Right lobe of liver (tissue), 6 donors: ENCODE results near the gene MUC4. TPM values are rescaled to one million over a fixed set of nuclear protein-coding genes. Genes with fewer than 3 reads are reported as not detected.
"Not testable (repeated sequence)": the region's sequence is repeated elsewhere in the genome, so short reads cannot be mapped to it uniquely, and the experiment has no call there.

ENCODE experiments used
- ATAC-seq, 4 donors: fragments of 200-7000 bp; cut with Tn5 transposase; one replicate each; pipeline ENCODE4 v1.9.1; 2020; ENCODE audit warnings: mild to moderate bottlenecking in 4 of 4, moderate library complexity in 4 of 4
- DNase-seq, 3 donors: peaks; one replicate each; pipeline ENCODE4 v3.0.0-alpha.2; 2020
- H3K27ac ChIP-seq, 3 donors: fragments of 200-600 bp; one replicate each; pipeline ENCODE4 v1.8.0; 2022
- H3K27me3 ChIP-seq, 2 donors: fragments of 200-600 bp; one replicate each; pipeline ENCODE4 v1.8.0; 2022
- H3K36me3 ChIP-seq, 4 donors: fragments of 200-600 bp; sonication (generic) in 1 of 4; one replicate each; pipeline versions ENCODE4 v1.5.1 to v1.8.0; 2017 to 2022; ENCODE audit warnings: control low read depth in 1 of 4
- H3K4me1 ChIP-seq, 4 donors: fragments of 200-600 bp; sonication (generic) in 1 of 4; one replicate each; pipeline versions ENCODE4 v1.5.1 to v1.8.0; 2017 to 2022; ENCODE audit warnings: control low read depth in 1 of 4
- H3K4me3 ChIP-seq, 3 donors: fragments of 200-600 bp; one replicate each; pipeline ENCODE4 v1.8.0; 2022
- H3K9me3 ChIP-seq, 4 donors: fragments of 200-600 bp; sonication (generic) in 1 of 4; one replicate each; pipeline versions ENCODE4 v1.5.1 to v1.8.0; 2017 to 2022; ENCODE audit warnings: control low read depth in 1 of 4
- POLR2A ChIP-seq: fragments of 450-650 bp; IDR thresholded peaks from one replicate; pipeline ENCODE4 v1.6.1; 2017; ENCODE audit warnings: antibody characterized with exemption, mild to moderate bottlenecking
- WGBS: methylation state at CpG from one replicate; pipeline ENCODE4 v1.1.6; 2018; ENCODE audit warnings: low coverage, low lambda C conversion rate; ENCODE audit not compliant: insufficient coverage; ENCODE audit errors: missing lambda C conversion rate; 5-methylcytosine and 5-hydroxymethylcytosine counted together
- intact Hi-C, 2 donors: fragments of 100-400 bp; cut with DNase I; formaldehyde crosslinking; loops; one replicate each; pipeline versions ENCODE4 v1.11.2 to v1.14.1; 2022
- total RNA-seq, 6 experiments: library from RNA; depleted of rRNA in 2 of 6; stranded (reverse); fragments of >200 nt in 2 of 6; fragmentation: NEBNext Ultra II Directional in 3 of 6; extraction: Animal tissue kit (Norgen Biotek cat#: 25700) in 3 of 6; gene quantifications; one replicate each; pipeline versions ENCODE4 v1.1.0 to v1.2.4, GENCODE V29; 2016 to 2023
- TF ChIP-seq, protein P1 (sequence below), 4 donors: fragments of 200-600 bp in 3 of 4; fragments of 450-650 bp in 1 of 4; IDR thresholded peaks; one replicate each; pipeline versions ENCODE4 v1.5.1 to v1.8.0; 2016 to 2022; ENCODE audit warnings: antibody characterized with exemption in 4 of 4, mild to moderate bottlenecking in 2 of 4
- donor health status: DM: no; HTN: yes; CAD: no.
- donor health status: DM: no; HTN: no; CAD: no.
- donor health status: DM: no; HTN: no; CAD: no.
- donor health status: DM: no; HTN: yes; CAD: no.
- donor health status: DM: no; HTN: yes; CAD: no.

Gene MUC4
- total RNA-seq, 6 experiments from 2014 or later = 0.07 to 0.20 TPM; not detected in 4

DNA sequence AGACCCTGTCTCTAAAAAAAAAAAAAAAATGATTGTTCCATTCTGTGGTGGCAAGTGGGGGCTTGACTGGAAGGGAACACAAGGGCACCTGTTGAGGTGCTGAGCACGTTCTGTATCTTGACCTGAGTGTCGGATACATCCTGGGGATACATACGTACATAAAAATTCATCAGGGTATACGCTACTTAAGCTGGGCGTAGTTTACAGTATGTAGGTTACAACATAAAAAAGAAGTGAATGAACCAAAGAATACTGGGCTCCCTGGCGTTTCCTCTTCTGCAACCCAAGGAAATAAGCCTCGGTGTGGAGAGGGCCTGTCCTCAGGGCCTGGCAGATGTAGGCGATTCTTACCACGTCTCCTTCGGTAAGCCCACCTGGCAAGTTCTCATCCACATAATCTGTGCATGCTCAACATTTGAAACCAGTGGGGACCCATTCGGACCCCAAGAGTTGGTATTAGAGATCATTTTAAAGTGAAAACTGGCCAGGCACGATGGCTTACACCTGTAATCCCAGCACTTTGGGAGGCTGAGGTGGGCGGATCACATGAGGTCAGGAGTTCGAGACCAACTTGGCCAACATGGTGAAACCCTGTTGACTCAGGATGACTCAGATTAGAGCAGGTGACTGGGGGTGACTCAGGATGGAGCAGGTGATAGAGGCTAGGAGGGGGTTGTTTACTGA is 96.0 kb downstream of the MUC4 start:
- H3K4me3 ChIP-seq = no peak overlapping the region
- ATAC-seq (peak; percentile 46 to 75 (median 66)), DNase-seq (peak in 2 of 3 donors; percentile 61 to 81)
- H3K9me3 ChIP-seq = no peaks in the 10 kb centered on the region
- TF ChIP-seq, protein P1, sequence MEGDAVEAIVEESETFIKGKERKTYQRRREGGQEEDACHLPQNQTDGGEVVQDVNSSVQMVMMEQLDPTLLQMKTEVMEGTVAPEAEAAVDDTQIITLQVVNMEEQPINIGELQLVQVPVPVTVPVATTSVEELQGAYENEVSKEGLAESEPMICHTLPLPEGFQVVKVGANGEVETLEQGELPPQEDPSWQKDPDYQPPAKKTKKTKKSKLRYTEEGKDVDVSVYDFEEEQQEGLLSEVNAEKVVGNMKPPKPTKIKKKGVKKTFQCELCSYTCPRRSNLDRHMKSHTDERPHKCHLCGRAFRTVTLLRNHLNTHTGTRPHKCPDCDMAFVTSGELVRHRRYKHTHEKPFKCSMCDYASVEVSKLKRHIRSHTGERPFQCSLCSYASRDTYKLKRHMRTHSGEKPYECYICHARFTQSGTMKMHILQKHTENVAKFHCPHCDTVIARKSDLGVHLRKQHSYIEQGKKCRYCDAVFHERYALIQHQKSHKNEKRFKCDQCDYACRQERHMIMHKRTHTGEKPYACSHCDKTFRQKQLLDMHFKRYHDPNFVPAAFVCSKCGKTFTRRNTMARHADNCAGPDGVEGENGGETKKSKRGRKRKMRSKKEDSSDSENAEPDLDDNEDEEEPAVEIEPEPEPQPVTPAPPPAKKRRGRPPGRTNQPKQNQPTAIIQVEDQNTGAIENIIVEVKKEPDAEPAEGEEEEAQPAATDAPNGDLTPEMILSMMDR (IDR thresholded peaks at IDR 0.05) = no peak
- no peak for TF ChIP-seq POLR2A
- 79% methylated on average over 14 of the region's 14 CpGs for WGBS
- no peaks in the 10 kb centered on the region for H3K27me3 ChIP-seq
- H3K4me1 ChIP-seq = peaks cover 0 to 19% (median 4%) of the 10 kb centered on the region in 4 donors
- peaks cover 0 to 20% (median 6%) of the 10 kb centered on the region in 4 donors for H3K36me3 ChIP-seq
- H3K27ac ChIP-seq = peak overlapping the region; percentile 13 to 79 (median 47)
- intact Hi-C loops = no loop called here

DNA sequence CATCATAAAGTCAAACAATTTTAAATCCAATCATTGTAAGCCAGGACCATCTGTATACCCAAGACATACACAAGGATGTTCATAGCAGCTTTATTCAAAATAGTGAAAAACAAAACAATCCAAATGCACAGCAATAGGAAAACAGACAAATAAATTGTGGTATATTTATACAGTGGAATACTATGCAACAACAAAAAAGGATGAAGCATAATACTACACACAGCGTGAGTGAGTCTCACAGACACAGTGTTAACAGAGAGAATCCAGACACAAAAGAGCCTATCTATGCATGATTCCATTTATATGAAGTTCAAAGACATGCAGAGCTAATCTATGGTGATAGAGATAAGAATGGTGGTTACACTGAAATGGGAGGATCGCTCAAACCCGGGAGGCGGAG is 96.6 kb downstream of the MUC4 start:
- TF ChIP-seq, protein P1 (IDR thresholded peaks at IDR 0.05) = no peak
- no peak for TF ChIP-seq POLR2A
- Histone ChIP-seq H3K27ac (peak overlapping the region in 1 of 3 donors; percentile 79), H3K4me3 (no peak overlapping the region), H3K9me3 (no peaks in the 10 kb centered on the region), H3K36me3 (peaks cover 0 to 20% (median 6%) of the 10 kb centered on the region in 4 donors), H3K27me3 (no peaks in the 10 kb centered on the region), H3K4me1 (peaks cover 0 to 19% (median 4%) of the 10 kb centered on the region in 4 donors)
- no peak for ATAC-seq
- intact Hi-C loops = no loop called here
- WGBS = 80% methylated on average over 3 of the region's 4 CpGs
- peak in 1 of 3 donors; percentile 8 for DNase-seq

DNA sequence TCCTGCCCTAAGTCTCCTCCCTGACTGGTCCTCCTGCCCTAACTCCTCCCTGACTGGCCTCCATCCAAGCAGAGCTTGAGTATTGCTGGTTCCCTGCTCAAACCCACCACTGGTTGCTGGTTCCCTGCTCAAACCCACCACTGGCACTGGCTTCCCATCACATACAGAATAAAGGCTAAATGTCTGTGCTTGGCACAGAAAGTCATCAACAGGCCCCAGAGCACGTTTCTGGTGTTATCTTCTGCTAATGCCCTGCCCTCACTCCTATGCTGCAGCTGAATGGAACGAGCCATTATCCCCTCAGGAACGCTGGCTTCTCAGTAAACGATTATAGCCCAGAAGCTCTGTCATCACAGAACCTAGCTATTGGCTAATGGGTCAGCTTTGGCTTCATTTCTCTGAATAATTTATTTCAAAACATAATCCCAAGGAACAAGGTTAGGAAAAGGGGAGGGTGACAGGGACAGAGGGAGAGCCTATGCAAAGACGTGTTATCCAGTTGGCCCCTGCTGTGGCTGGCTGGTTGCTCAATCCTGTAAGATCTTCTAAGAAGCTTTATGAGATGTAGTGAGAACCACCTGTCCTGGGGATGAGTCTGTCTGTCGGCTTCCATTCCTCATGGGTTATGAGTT is 97.2 kb downstream of the MUC4 start:
- H3K9me3 ChIP-seq = no peaks in the 10 kb centered on the region
- no peaks in the 10 kb centered on the region for H3K27me3 ChIP-seq
- intact Hi-C loops = no loop called here
- H3K4me3 ChIP-seq = no peak overlapping the region
- TF ChIP-seq, protein P1 (IDR thresholded peaks at IDR 0.05) = no peak
- TF ChIP-seq POLR2A = no peak
- ATAC-seq = no peak
- peak in 2 of 3 donors; percentile 46 to 52 for DNase-seq
- H3K27ac ChIP-seq = no peak overlapping the region
- peaks cover 0 to 19% (median 4%) of the 10 kb centered on the region in 4 donors for H3K4me1 ChIP-seq
- peaks cover 0 to 25% (median 6%) of the 10 kb centered on the region in 4 donors for H3K36me3 ChIP-seq
- WGBS = 97% methylated on average over 6 of the region's 6 CpGs

GRCh38 chr3:195713150-195713549 is 98.6 kb downstream of the MUC4 start:
- H3K27me3 ChIP-seq, H3K27ac ChIP-seq, ATAC-seq, H3K9me3 ChIP-seq, intact Hi-C loops, H3K4me3 ChIP-seq: not testable (repeated sequence)
- Histone ChIP-seq H3K4me1 (peaks cover 0 to 19% (median 4%) of the 10 kb centered on the region in 4 donors), H3K36me3 (peaks cover 0 to 28% (median 6%) of the 10 kb centered on the region in 4 donors)
- DNase-seq = peak in 1 of 3 donors; percentile 7
- no CpG with 5 or more reads among the region's 9 CpGs for WGBS

DNA sequence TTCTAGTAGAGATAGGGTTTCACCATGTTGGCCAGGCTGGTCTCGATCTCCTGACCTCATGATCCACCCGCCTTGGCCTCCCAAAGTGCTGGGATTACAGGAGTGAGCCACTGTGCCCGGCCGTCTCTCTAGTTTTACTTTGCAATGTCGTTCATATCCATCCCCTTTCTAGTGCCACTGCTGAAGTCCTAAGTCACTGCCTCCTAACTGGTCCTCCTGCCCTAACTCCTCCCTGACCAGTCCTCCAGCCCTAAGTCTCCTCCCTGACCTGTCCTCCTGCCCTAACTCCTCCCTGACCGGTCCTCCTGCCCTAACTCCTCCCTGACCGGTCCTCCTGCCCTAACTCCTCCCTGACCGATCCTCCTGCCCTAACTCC is 99.2 kb downstream of the MUC4 start:
- H3K27ac ChIP-seq, H3K9me3 ChIP-seq, H3K4me3 ChIP-seq, H3K27me3 ChIP-seq, ATAC-seq, intact Hi-C loops: not testable (repeated sequence)
- Histone ChIP-seq H3K36me3 (peaks cover 0 to 28% (median 6%) of the 10 kb centered on the region in 4 donors), H3K4me1 (peaks cover 0 to 19% (median 4%) of the 10 kb centered on the region in 4 donors)
- peak in 1 of 3 donors; percentile 37 for DNase-seq
- 70% methylated on average over 6 of the region's 8 CpGs for WGBS
